BLaER1 treated with 17β-estradiol and CSF1 and Interleukin-3, amounts not matched to agents 10 nM and 100 nM (cell line): ENCODE measurements around the gene PLAGL2.
A peak's percentile ranks its signal among the peaks of the same experiment; 100 is the strongest.

Experiments used
- H3K27ac ChIP-seq, 11 experiments: shearing (Covaris generic); formaldehyde crosslinking; 2 replicates each; pipeline ENCODE4 v1.8.1; 2022
- H3K27me3 ChIP-seq, 11 experiments: shearing (Covaris generic); formaldehyde crosslinking; 2 replicates each; pipeline ENCODE4 v1.8.1; 2022
- H3K36me3 ChIP-seq, 11 experiments: shearing (Covaris generic); formaldehyde crosslinking; 2 replicates each; pipeline ENCODE4 v1.8.1; 2022
- H3K4me1 ChIP-seq, 10 experiments: shearing (Covaris generic); formaldehyde crosslinking; 2 replicates each; pipeline ENCODE4 v1.8.1; 2022
- H3K4me2 ChIP-seq, 11 experiments: shearing (Covaris generic); formaldehyde crosslinking; 2 replicates each; pipeline ENCODE4 v1.8.1; 2022
- H3K4me3 ChIP-seq, 10 experiments: shearing (Covaris generic); formaldehyde crosslinking; 2 replicates each; pipeline ENCODE4 v1.8.1; 2022
- H3K9ac ChIP-seq, 11 experiments: shearing (Covaris generic); formaldehyde crosslinking; 2 replicates each; pipeline ENCODE4 v1.8.1; 2022
- H3K9me3 ChIP-seq, 11 experiments: shearing (Covaris generic); formaldehyde crosslinking; replicated peaks in 1 of 11; 2 replicates each; pipeline ENCODE4 v1.8.1; 2022
- H4K20me1 ChIP-seq, 11 experiments: shearing (Covaris generic); formaldehyde crosslinking; 2 replicates each; pipeline ENCODE4 v1.8.1; 2022
- Cebpa-rat ChIP-seq, 11 experiments: shearing (Covaris generic); IDR thresholded peaks; 2 replicates each; pipeline ENCODE4 v1.8.1; 2022

The PLAGL2 gene

GRCh38 chr20:32226391-32226790 is 18.8 kb upstream of the PLAGL2 start:
- H3K9me3 ChIP-seq: no peaks in the 10 kb centered on the region
- no peak overlapping the region for H3K4me3 ChIP-seq
- peaks cover 0 to 5% (median 0%) of the 10 kb centered on the region in 10 experiments; a peak in 3 of 20 replicates for H3K4me1 ChIP-seq
- no peaks in the 10 kb centered on the region for H3K27me3 ChIP-seq
- H3K4me2 ChIP-seq: no peak overlapping the region
- H3K27ac ChIP-seq: no peak overlapping the region
- no peak overlapping the region for H3K9ac ChIP-seq
- TF ChIP-seq Cebpa-rat (IDR thresholded peaks at IDR 0.05): no peak
- peaks cover 72 to 100% (median 89%) of the 10 kb centered on the region in 11 experiments for H3K36me3 ChIP-seq
- H4K20me1 ChIP-seq: peaks cover 0 to 15% (median 0%) of the 10 kb centered on the region in 11 experiments; a peak in 3 of 22 replicates

- TF ChIP-seq Cebpa-rat (IDR thresholded peaks at IDR 0.05): no peak
- Histone ChIP-seq H3K27me3 (no peaks in the 10 kb centered on the region), H3K27ac (no peak overlapping the region), H3K9ac (no peak overlapping the region), H3K4me1 (no peaks in the 10 kb centered on the region), H3K4me2 (no peak overlapping the region), H3K36me3 (peaks cover 81 to 100% (median 91%) of the 10 kb centered on the region in 11 experiments), H3K4me3 (no peak overlapping the region), H4K20me1 (peaks cover 0 to 32% (median 0%) of the 10 kb centered on the region in 11 experiments; a peak in 5 of 22 replicates), H3K9me3 (no peaks in the 10 kb centered on the region)
Observed at GRCh38 chr20:32224463-32224862, 16.9 kb upstream of the PLAGL2 start.

GRCh38 chr20:32218156-32218900 is 10.8 kb upstream of the PLAGL2 start:
- H4K20me1 ChIP-seq: peaks cover 0 to 19% (median 4%) of the 10 kb centered on the region in 11 experiments; a peak in 10 of 22 replicates
- no peaks in the 10 kb centered on the region for H3K27me3 ChIP-seq
- no peak overlapping the region for H3K27ac ChIP-seq
- TF ChIP-seq Cebpa-rat (IDR thresholded peaks at IDR 0.05): no peak
- no peaks in the 10 kb centered on the region for H3K4me1 ChIP-seq
- no peak overlapping the region for H3K9ac ChIP-seq
- H3K9me3 ChIP-seq: no peaks in the 10 kb centered on the region
- no peak overlapping the region for H3K4me2 ChIP-seq
- H3K4me3 ChIP-seq: no peak overlapping the region
- peaks cover 95 to 100% (median 98%) of the 10 kb centered on the region in 11 experiments for H3K36me3 ChIP-seq

DNA sequence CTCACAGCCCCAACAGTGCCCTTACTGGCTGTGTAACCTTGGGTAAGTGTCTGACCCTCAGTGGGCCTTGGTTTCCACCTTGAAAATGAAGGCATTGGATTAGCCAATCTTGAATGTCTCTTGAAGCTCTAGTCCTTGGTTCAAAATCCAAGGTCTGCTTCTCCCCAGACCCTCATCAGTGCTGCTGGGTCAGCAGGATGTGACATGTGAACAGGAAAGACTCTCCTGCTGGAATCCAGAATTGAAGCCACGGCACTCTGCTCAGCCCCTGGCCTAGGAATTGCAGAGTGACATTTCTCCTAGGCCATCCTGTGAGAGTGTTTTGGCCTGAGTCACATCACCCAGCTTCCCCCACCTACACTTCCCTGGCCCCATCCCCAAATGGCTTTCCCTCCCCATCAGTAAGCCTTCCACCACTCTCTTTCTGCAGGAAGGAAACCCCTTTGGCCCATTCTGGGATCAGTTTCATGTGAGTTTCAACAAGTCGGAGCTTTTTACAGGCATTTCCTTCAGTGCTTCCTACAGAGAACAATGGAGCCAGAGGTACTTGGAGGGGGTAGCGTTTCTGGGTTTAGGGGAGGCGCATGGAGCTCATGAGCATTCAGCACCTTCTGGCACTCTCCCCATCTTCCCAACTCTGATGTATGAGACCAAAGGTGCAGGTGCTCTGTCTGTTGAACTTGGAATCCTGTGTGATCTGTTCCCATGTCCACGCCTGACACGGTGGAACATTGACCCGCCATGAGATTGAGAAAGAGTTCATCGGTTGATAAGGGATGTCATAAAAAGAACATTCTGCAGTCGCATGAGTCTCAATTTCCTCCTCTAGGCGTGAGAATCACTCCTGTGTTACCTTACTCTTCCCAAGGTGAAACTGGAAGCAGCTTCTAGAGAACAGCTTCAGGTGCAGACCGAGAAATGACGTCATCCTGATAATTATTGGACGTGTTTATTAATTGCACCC is 8.9 kb upstream of the PLAGL2 start:
- H3K4me2 ChIP-seq: no peak overlapping the region
- H3K36me3 ChIP-seq: peaks cover 93 to 100% (median 97%) of the 10 kb centered on the region in 11 experiments
- no peak overlapping the region for H3K4me3 ChIP-seq
- peaks cover 0 to 19% (median 2%) of the 10 kb centered on the region in 11 experiments; a peak in 10 of 22 replicates for H4K20me1 ChIP-seq
- TF ChIP-seq Cebpa-rat (IDR thresholded peaks at IDR 0.05): no peak
- no peak overlapping the region for H3K27ac ChIP-seq
- no peaks in the 10 kb centered on the region for H3K9me3 ChIP-seq
- H3K27me3 ChIP-seq: no peaks in the 10 kb centered on the region
- H3K9ac ChIP-seq: no peak overlapping the region
- peaks cover 0 to 8% (median 0%) of the 10 kb centered on the region in 10 experiments; a peak in 2 of 20 replicates for H3K4me1 ChIP-seq

DNA sequence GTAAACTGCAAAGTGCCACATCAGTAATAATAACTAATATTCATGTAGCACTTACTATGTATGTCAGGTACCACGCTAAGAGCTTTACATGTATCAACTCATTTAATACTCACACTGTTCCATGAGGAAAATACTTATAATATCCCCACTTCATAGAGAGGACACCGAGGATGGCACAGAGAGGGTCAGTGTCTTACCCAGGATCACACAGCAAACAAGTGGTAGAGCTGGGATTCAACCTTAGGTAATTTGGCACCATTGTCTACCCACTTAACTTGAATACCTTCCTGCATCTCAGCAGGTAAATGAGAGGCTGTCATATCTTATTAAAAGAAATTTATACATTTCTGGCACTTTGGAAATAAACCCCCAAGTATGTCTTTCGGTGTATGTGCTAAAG is 8.2 kb upstream of the PLAGL2 start:
- no peak overlapping the region for H3K4me3 ChIP-seq
- peaks cover 93 to 100% (median 97%) of the 10 kb centered on the region in 11 experiments for H3K36me3 ChIP-seq
- TF ChIP-seq Cebpa-rat (IDR thresholded peaks at IDR 0.05): no peak
- H3K4me1 ChIP-seq: peaks cover 0 to 11% (median 0%) of the 10 kb centered on the region in 10 experiments; a peak in 2 of 20 replicates
- H3K9me3 ChIP-seq: no peaks in the 10 kb centered on the region
- H3K9ac ChIP-seq: no peak overlapping the region
- H3K27ac ChIP-seq: no peak overlapping the region
- H3K27me3 ChIP-seq: no peaks in the 10 kb centered on the region
- H4K20me1 ChIP-seq: peaks cover 0 to 12% (median 0%) of the 10 kb centered on the region in 11 experiments; a peak in 9 of 22 replicates
- no peak overlapping the region for H3K4me2 ChIP-seq

DNA sequence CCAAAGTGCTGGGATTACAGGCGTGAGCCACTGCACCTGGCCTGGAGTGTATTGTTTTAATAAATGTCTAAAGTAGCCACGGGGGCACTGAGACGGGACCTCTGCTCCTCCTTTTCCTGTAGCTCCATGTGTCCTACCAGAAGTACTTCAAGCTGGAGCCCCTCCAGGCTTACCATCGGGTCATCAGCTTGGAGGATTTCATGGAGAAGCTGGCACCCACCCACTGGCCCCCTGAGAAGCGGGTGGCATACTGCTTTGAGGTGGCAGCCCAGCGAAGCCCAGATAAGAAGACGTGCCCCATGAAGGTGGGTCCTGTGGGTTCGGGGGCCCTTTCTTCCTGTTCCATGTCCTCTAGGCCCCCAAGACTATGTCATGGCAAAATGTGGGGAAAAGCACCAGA is 7.6 kb upstream of the PLAGL2 start:
- Histone ChIP-seq H3K27me3 (no peaks in the 10 kb centered on the region), H3K4me3 (no peak overlapping the region), H4K20me1 (peaks cover 0 to 10% (median 0%) of the 10 kb centered on the region in 11 experiments; a peak in 8 of 22 replicates), H3K4me1 (peaks cover 0 to 16% (median 0%) of the 10 kb centered on the region in 10 experiments; a peak in 5 of 20 replicates), H3K9ac (no peak overlapping the region), H3K36me3 (peaks cover 93 to 100% (median 97%) of the 10 kb centered on the region in 11 experiments), H3K27ac (no peak overlapping the region), H3K9me3 (no peaks in the 10 kb centered on the region), H3K4me2 (no peak overlapping the region)
- TF ChIP-seq Cebpa-rat (IDR thresholded peaks at IDR 0.05): no peak

DNA sequence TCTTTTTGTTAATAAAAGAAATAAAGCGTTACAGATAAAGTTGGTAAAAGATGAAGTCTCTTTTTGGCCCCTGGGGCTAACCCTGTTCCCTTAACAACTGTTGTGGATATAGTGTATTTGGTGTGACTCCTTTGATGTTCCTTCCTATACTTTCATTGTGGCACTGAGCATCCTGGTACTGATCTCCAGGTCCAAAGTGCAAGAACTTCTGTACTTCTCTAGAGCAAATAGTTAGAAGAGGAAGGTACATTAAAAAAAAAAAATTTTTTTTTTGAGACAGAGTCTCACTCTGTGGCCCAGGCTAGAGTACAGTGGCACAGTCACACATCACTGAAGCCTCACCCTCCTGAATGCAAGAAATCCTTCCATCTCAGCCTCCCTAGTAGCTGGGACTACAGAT is 6.3 kb upstream of the PLAGL2 start:
- H3K36me3 ChIP-seq: peaks cover 84 to 99% (median 93%) of the 10 kb centered on the region in 11 experiments
- peaks cover 0 to 10% (median 0%) of the 10 kb centered on the region in 11 experiments; a peak in 7 of 22 replicates for H4K20me1 ChIP-seq
- peaks cover 2 to 28% (median 11%) of the 10 kb centered on the region in 10 experiments; a peak in 18 of 20 replicates for H3K4me1 ChIP-seq
- no peak overlapping the region for H3K4me3 ChIP-seq
- no peak overlapping the region for H3K9ac ChIP-seq
- no peaks in the 10 kb centered on the region for H3K9me3 ChIP-seq
- no peak for TF ChIP-seq Cebpa-rat (IDR thresholded peaks at IDR 0.05)
- no peak overlapping the region for H3K4me2 ChIP-seq
- H3K27me3 ChIP-seq: no peaks in the 10 kb centered on the region
- no peak overlapping the region for H3K27ac ChIP-seq

DNA sequence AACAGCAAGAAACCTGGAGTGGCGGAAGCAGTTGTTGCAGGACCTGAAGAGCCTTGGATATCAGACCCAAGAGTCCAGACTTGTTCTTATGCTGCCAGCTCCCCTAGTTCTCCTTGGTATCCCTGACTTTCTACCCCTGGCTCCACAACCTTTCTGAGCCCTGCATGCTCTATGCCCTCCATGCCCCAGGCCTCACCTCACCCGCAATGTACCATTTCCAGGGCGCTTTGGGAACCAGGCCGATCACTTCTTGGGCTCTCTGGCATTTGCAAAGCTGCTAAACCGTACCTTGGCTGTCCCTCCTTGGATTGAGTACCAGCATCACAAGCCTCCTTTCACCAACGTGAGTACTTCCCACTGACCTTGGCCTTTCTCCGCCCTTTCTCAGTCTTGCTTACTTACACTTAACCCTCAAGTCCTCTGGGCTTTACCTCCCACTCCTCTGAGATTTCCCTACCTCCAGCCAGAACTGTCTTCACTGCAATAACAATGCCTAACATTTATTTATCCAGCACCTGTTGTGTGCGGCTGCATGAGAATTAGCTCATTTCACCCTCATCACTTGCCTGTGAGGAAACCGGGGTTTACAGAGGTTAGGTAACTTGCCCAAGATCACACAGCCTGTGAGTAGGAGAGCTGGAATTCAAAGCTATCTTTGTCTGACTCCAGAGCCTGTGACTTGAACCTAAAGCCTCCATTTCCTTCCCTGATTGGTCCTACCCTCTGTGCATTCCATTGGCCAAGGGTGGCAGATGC is 2.5 kb upstream of the PLAGL2 start:
- Histone ChIP-seq H3K9ac (peak overlapping the region in 7 of 11 experiments; percentile 16 to 100 (median 30); a peak in 6 of 22 replicates), H3K9me3 (no peaks in the 10 kb centered on the region), H4K20me1 (peaks cover under 1 to 26% (median 21%) of the 10 kb centered on the region in 11 experiments; a peak in 18 of 22 replicates), H3K27ac (no peak overlapping the region), H3K4me3 (no peak overlapping the region), H3K36me3 (peaks cover 45 to 61% (median 55%) of the 10 kb centered on the region in 11 experiments), H3K4me2 (peak overlapping the region in 6 of 11 experiments; percentile 83 to 99 (median 92); a peak in 7 of 22 replicates), H3K27me3 (no peaks in the 10 kb centered on the region), H3K4me1 (peaks cover 30 to 54% (median 38%) of the 10 kb centered on the region in 10 experiments)
- no peak for TF ChIP-seq Cebpa-rat (IDR thresholded peaks at IDR 0.05)
